Pancreas (tissue), 10 donors: ENCODE data around the gene MYOG. TPM values are rescaled to one million over a fixed set of nuclear protein-coding genes. Genes with fewer than 3 reads are reported as not detected.

ENCODE experiments used
- ATAC-seq, 4 donors: fragments of 200-7000 bp; cut with Tn5 transposase; one replicate each; pipeline versions ENCODE4 v1.8.0 to v1.9.1; 2020; ENCODE audit warnings: mild to moderate bottlenecking in 4 of 4, moderate library complexity in 4 of 4
- DNase-seq, 6 donors: peaks; one replicate each; pipeline ENCODE4 v3.0.0-alpha.2; 2020
- FAIRE-seq: peaks from 2 replicates; lab custom pipeline; 2012; peaks lifted over from hg19 to GRCh38; lab: Jason Lieb, UNC
- H3K27ac ChIP-seq, 4 donors: fragments of 200-600 bp; sonication (generic); 1 replicate in 3 of 4; 2 replicates in 1 of 4; pipeline versions ENCODE4 v1.5.0 to v1.8.0; 2020
- H3K27me3 ChIP-seq, 4 donors: fragments of 200-600 bp; one replicate each; pipeline ENCODE4 v1.8.0; 2021
- H3K36me3 ChIP-seq, 3 donors: fragments of 200-600 bp; sonication (generic) in 1 of 3; one replicate each; pipeline versions ENCODE4 v1.5.0 to v1.8.0; 2020 to 2021
- H3K4me1 ChIP-seq, 3 donors: fragments of 200-600 bp; one replicate each; pipeline ENCODE4 v1.8.0; 2021
- H3K4me3 ChIP-seq, 4 donors: fragments of 200-600 bp; sonication (generic) in 2 of 4; one replicate each; pipeline versions ENCODE4 v1.5.0 to v1.8.0; 2020 to 2021
- H3K9me3 ChIP-seq, 4 donors: fragments of 200-600 bp; one replicate each; pipeline ENCODE4 v1.8.0; 2021
- WGBS, 2 donors: extraction: QIAGEN DNeasy Blood & Tissue Kit; methylation state at CpG; one replicate each; pipeline ENCODE4 v1.1.7; 2013; 5-methylcytosine and 5-hydroxymethylcytosine counted together
- intact Hi-C, 3 donors: fragments of 100-400 bp; cut with DNase I; formaldehyde crosslinking; loops; one replicate each; pipeline versions ENCODE4 v1.11.1 to v1.14.2; 2022
- polyA plus RNA-seq, 2 donors: library from polyadenylated mRNA; stranded (reverse); fragments of 200-250 nt; gene quantifications; one replicate each; pipeline ENCODE4 v1.2.3, GENCODE V29; 2013
- total RNA-seq, 6 donors: library from RNA; stranded (reverse); fragmentation: NEBNext Ultra II Directional in 4 of 6; extraction: Animal tissue kit (Norgen Biotek cat#: 25700) in 4 of 6; gene quantifications; one replicate each; pipeline versions ENCODE4 v1.2.1 to v1.2.4, GENCODE V29; 2021 to 2023
- TF ChIP-seq, protein P1 (sequence below), 4 donors: fragments of 200-600 bp; sonication (generic) in 3 of 4; IDR thresholded peaks; one replicate each; pipeline versions ENCODE4 v1.5.0 to v1.8.0; 2021; ENCODE audit warnings: antibody characterized with exemption in 4 of 4
- donor health status: healthy with polysubstance abuse.
- donor health status: DM: no; HTN: no; CAD: no; lungs with moderate emphysema.
- donor health status: DM: no; HTN: no; CAD: no.
- donor health status: control.
- donor health status: control.
- donor health status: Bipolar disorder and iron deficiency.
- donor health status: DM: yes; HTN: yes; CAD: no.
- donor health status: DM: no; HTN: no; CAD: no.
- donor health status: DM: no; HTN: no; CAD: no.
- donor health status: DM: yes; HTN: yes; CAD: no.

The MYOG gene
- total and polyA plus RNA-seq, 8 donors: 0.07 TPM; not detected in 7

- H3K27ac ChIP-seq: no peak overlapping the region
- H3K9me3 ChIP-seq: no peaks in the 10 kb centered on the region
- H3K36me3 ChIP-seq: no peaks in the 10 kb centered on the region
- ATAC-seq (peak; percentile 56 to 66 (median 60)), FAIRE-seq (no peak), DNase-seq (peak in 3 of 6 donors; percentile 31 to 64 (median 54))
- intact Hi-C loops: loop anchor here in 1 of 3 donors (5.0 kb wide), 1 partner anchor 179 kb away; no protein-coding TSS in a partner anchor
- TF ChIP-seq, protein P1, sequence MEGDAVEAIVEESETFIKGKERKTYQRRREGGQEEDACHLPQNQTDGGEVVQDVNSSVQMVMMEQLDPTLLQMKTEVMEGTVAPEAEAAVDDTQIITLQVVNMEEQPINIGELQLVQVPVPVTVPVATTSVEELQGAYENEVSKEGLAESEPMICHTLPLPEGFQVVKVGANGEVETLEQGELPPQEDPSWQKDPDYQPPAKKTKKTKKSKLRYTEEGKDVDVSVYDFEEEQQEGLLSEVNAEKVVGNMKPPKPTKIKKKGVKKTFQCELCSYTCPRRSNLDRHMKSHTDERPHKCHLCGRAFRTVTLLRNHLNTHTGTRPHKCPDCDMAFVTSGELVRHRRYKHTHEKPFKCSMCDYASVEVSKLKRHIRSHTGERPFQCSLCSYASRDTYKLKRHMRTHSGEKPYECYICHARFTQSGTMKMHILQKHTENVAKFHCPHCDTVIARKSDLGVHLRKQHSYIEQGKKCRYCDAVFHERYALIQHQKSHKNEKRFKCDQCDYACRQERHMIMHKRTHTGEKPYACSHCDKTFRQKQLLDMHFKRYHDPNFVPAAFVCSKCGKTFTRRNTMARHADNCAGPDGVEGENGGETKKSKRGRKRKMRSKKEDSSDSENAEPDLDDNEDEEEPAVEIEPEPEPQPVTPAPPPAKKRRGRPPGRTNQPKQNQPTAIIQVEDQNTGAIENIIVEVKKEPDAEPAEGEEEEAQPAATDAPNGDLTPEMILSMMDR (IDR thresholded peaks at IDR 0.05): no peak
- H3K4me3 ChIP-seq: no peak overlapping the region
- no peaks in the 10 kb centered on the region for H3K4me1 ChIP-seq
- H3K27me3 ChIP-seq: no peaks in the 10 kb centered on the region
- WGBS, 2 donors: 25% methylated on average over 9 of the region's 9 CpGs
Observed at GRCh38 chr1:203038217-203038741, 47.5 kb downstream of the MYOG start.

- H3K27me3 ChIP-seq: no peaks in the 10 kb centered on the region
- H3K4me1 ChIP-seq: no peaks in the 10 kb centered on the region
- H3K4me3 ChIP-seq: no peak overlapping the region
- H3K27ac ChIP-seq: no peak overlapping the region
- TF ChIP-seq, protein P1 (IDR thresholded peaks at IDR 0.05): no peak
- H3K9me3 ChIP-seq: no peaks in the 10 kb centered on the region
- DNase-seq: no peak
- no peak for FAIRE-seq
- no peaks in the 10 kb centered on the region for H3K36me3 ChIP-seq
- WGBS, 2 donors: 66 to 72% methylated on average over 10 of the region's 10 CpGs
- no peak for ATAC-seq
- intact Hi-C loops: loop anchor here in 1 of 3 donors (5.0 kb wide), 1 partner anchor 180 kb away; no protein-coding TSS in a partner anchor
Observed at GRCh38 chr1:203037509-203038190, 48.2 kb downstream of the MYOG start.

- TF ChIP-seq, protein P1 (IDR thresholded peaks at IDR 0.05): no peak
- H3K4me3 ChIP-seq: no peak overlapping the region
- DNase-seq (no peak), FAIRE-seq (no peak), ATAC-seq (no peak)
- H3K27ac ChIP-seq: no peak overlapping the region
- H3K9me3 ChIP-seq: no peaks in the 10 kb centered on the region
- H3K36me3 ChIP-seq: no peaks in the 10 kb centered on the region
- H3K27me3 ChIP-seq: no peaks in the 10 kb centered on the region
- 55 to 63% methylated on average over 2 of the region's 2 CpGs for WGBS, 2 donors
- intact Hi-C loops: loop anchor here in 1 of 3 donors (5.0 kb wide), 1 partner anchor 181 kb away; no protein-coding TSS in a partner anchor
- H3K4me1 ChIP-seq: no peaks in the 10 kb centered on the region
Observed at GRCh38 chr1:203036537-203036936, 49.3 kb downstream of the MYOG start.

- ATAC-seq (no peak), FAIRE-seq (no peak), DNase-seq (no peak)
- H3K4me3 ChIP-seq: no peak overlapping the region
- H3K9me3 ChIP-seq: no peaks in the 10 kb centered on the region
- no peaks in the 10 kb centered on the region for H3K4me1 ChIP-seq
- H3K36me3 ChIP-seq: no peaks in the 10 kb centered on the region
- WGBS, 2 donors: 57 to 59% methylated on average over 4 of the region's 4 CpGs
- intact Hi-C loops: loop anchor here in 1 of 3 donors (5.0 kb wide), 1 partner anchor 181 kb away; no protein-coding TSS in a partner anchor
- no peak overlapping the region for H3K27ac ChIP-seq
- TF ChIP-seq, protein P1 (IDR thresholded peaks at IDR 0.05): no peak
- H3K27me3 ChIP-seq: no peaks in the 10 kb centered on the region
Observed at GRCh38 chr1:203036135-203036534, 49.7 kb downstream of the MYOG start.
